Activated CD4-positive, alpha-beta T cell treated with anti-CD3 and anti-CD28 coated beads, Interleukin-2, amount 50 U/mL, for 24 hours (primary cell): ENCODE results near the gene OR14K1.
"Not testable (repeated sequence)": the region's sequence is repeated elsewhere in the genome, so short reads cannot be mapped to it uniquely, and the experiment has no call there.

ENCODE experiments used
- DNase-seq, 2 donors: peaks; one replicate each; pipeline ENCODE4 v3.0.0-alpha.2; 2020; ENCODE audit warnings: low read depth in 1 of 2, low spot score in 1 of 2

Gene OR14K1

DNA sequence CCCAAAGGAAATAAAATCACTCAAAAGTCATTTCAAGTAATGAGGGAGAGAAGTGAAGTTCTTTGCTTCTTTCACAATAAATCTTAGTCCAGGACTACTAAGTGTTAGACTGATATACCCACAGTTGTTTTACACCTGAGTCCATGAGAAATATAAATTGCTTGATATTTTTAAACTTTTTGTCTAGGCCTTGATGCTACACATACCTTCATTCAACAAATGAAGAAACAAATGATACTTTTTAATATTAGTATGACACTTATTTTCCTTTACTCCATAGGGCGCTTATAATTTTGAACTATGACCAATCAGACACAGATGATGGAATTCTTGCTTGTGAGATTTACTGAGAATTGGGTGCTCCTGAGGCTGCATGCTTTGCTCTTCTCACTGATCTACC, at the start of gene OR14K1:
Gene OR14K1, plus strand, starts transcription at position 301 of the 400 bp plus-strand sequence. Its CDS starts 0 bp downstream, at position 301.
- DNase-seq = no peak

DNA sequence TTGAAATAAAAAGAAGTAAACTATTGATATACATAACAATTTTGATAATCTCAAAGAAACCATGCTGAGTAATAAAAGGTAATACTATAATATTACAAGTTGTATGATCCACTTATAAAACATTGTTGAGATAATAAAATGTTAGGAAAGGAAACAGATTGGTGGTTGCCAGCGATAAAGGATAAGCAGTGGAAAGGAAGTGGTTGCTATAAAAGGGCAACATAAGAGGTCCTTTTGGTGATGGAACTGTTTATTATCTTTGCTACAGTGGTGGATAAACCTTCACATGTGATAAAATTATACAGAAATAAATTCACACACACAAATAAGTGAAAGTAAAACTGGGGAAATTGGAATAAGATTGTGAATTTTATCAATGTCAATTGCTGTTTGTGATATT, 37.1 kb upstream of the OR14K1 start:
- no peak for DNase-seq

DNA sequence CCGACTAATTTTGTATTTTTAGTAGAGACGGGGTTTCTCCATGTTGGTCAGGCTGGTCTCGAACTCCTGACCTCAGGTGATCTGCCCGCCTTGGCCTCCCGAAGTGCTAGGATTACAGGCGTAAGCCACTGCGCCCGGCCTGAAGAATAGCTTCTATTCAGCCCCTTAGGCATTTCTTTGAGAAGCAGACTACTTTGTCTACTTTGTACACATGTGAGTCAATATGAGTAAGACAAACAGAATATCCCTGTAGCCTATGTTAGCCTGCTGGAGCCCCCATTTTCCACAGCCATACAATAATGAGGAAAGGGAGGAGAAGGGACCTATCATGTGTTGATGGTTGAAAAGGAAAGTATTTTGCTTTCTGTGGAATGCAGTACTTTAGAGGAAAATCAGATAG, 27.7 kb upstream of the OR14K1 start:
- DNase-seq = not testable (repeated sequence)

DNA sequence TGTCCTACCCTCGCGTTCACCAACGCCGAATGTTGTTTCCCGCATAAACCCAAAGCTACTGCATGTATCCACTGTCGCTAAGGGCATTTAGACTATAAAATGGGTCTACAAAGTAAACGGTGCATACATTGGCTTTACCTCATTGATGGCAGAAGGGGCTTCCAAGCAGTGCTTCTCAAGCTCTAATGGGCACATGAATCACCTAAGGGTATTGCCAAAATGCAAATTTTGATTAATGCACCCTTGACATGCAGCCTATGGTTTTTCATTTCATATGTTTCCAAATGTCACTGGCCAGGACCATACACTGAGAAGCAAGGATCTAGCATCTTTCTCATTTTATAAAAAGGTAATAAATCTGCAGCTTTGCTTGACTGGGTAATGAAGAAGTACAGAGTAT, 24.7 kb upstream of the OR14K1 start:
- no peak for DNase-seq

DNA sequence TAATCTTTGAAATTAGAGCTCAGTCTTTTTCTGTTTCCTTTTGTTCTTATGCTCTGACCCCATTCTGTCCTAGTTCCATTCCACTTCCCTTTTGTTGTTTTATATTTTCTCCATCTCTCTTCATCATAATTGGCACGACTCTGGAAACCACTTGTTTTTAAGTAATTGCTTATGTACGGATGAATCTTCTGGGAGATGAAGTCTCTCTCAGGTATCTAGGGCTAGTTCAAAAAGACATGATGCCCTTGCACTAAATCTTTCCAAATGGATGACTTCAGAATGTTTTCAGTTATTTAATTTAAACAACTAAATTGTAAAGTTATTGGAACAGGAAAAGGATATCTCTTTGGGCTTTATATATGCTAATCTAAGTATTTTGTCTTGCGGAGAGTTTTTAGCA, 21.9 kb upstream of the OR14K1 start, which contains the start of gene OR6F1:
Gene OR6F1, minus strand, starts transcription at position 101 of the 400 bp plus-strand sequence. CDS start 3,891 bp downstream, outside the sequence.
- no peak for DNase-seq

DNA sequence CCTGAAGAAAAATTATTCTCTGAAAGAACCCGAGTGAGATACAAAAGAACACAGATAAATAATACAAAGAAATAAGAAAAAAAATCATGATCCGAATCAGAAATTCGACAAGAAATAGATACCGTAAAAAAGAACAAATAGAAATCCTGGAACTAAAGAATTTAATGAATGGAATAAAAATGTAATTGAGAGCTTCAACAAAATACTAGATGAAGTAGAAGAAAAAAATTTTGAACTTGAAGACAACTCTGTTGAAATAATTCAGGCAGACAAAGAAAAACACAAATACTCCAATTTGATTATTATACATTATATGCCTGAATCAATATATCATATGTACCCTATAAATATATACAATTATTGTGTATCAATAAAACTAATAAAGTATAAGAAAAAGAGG, 17.2 kb upstream of the OR14K1 start:
- no peak for DNase-seq

DNA sequence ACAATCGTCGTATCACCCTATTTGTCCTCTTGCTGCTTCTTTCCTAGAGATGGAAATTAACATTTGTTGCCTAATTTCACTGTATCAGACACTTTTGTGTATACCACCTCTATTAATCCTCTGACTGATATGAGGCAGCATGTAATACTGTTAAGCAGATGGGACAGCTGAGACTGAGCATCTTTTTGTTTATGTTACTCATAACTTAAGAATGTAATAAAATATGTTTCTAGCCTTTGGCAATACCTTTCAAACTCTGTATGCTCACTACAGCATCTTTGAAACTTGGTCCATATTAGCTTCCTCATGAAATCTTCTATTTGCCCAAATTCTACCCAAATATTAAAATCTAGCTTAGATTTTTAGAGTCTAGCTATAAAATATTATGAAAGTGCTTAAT, 2.3 kb downstream of the OR14K1 start:
- DNase-seq = no peak

GRCh38 chr1:247741756-247742155, 3.3 kb downstream of the OR14K1 start:
- no peak for DNase-seq

DNA sequence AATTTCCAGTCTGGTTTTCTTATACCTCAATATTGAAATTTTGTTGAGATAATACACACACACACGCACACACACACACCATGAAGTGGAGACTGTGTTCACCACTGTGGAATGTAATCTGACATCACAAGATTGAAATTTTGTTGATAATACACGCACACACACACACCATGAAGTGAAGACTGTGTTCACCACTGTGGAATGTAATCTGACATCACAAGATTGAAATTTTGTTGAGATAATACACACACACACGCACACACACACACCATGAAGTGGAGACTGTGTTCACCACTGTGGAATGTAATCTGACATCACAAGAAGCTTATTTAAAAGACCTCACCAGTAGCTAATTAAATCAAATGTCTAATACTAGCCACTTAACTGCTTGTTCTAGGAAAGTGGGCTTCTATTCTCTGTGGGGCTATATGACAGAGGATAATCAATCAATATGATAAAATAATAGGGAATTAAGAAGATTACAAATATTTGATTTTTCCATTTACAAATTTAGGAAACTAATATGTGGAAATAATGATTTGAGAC, 3.9 kb downstream of the OR14K1 start:
- DNase-seq = not testable (repeated sequence)

DNA sequence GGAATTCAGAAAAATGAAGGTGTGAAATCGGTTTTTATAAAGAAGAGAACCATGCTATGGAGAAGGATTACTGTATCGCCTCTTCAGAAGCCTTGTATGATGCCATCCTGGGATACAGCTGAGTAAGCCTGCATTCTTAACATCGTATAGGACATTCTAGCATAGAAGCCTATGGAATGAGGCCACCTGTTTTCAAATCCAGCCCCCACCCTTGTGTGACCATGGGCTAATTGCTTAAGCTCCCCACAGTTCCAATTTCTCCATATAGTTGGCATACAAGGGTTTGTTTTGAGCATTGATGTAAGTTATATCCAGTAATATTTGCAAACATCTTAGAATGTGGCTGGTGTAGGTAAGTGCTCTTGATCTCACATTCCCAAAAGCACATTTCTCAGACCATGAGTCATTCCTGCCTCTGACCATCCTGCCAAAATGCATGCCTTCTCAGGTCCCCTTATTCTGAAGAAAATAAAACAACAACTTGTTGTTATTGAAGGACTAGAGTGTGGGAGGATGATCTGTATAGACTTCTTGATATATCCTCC, 8.0 kb downstream of the OR14K1 start:
- DNase-seq = no peak

DNA sequence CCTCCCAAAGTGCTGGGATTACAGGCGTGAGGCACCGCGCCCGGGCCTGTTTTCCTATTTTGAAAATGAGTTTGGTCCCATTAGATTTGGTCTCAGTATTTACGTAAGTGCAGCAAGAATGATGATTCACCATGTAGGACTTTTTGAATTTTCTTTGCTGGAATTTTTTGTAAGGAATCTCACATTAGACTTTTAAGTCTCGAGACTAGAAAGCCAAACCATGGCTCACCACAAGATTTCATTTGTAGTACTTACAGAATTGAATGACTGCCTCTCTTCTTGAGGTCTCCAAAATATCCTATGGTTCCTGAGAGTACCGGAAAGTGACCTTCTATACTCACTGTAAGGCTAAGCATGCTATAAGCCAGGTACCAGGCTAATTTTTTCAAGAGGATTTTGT, 9.2 kb downstream of the OR14K1 start:
- DNase-seq = no peak

- DNase-seq = no peak
Measured at GRCh38 chr1:247748041-247748440, 9.6 kb downstream of the OR14K1 start, which contains the start of gene OR14A2. Gene OR14A2 (minus strand): TSS chr1:247748141.

DNA sequence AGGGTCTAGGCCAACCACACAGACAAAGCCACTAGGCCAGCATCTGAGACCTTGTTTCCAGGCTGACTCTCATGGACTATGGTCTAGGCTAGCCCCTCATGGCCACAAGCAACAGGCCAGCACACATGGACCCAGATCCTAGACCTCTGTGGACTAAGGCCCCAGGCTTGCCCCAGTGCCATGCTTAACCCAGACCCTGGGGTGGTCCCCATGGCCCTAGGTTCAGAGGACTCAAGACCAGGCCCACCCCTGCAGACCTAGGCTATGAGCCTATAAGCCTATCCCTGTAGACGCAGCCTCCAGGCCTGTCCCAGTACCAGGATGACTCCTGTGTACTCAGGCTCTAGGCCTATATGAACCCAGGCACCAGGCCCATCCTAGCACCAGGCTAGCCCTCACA, 11.5 kb downstream of the OR14K1 start:
- DNase-seq = no peak

DNA sequence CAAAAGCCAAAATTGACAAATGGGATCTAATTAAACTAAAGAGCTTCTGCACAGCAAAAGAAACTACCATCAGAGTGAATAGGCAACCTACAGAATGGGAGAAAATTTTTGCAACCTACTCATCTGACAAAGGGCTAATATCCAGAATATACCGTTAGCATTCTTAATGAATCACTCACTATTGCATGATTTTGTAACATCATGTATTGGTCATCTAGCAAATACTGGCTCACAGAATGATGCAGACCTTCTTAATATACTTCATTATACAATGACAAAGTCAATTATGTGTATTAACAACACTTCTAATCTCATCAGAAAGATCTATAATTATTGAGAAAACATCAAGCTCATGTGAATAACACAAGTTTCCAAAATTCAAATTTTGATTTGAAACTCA, 15.9 kb downstream of the OR14K1 start:
- not testable (repeated sequence) for DNase-seq

GRCh38 chr1:247760456-247760855, 22.0 kb downstream of the OR14K1 start, which contains the start of gene OR1C1:
Gene OR1C1 (minus strand): TSS chr1:247760556. CDS start chr1:247758406, 2,150 bp downstream.
- no peak for DNase-seq

- no peak for DNase-seq
Measured at GRCh38 chr1:247769603-247770002, 31.2 kb downstream of the OR14K1 start.
